ENCODE results near the gene SUN3.

SUN3 gene

DNA sequence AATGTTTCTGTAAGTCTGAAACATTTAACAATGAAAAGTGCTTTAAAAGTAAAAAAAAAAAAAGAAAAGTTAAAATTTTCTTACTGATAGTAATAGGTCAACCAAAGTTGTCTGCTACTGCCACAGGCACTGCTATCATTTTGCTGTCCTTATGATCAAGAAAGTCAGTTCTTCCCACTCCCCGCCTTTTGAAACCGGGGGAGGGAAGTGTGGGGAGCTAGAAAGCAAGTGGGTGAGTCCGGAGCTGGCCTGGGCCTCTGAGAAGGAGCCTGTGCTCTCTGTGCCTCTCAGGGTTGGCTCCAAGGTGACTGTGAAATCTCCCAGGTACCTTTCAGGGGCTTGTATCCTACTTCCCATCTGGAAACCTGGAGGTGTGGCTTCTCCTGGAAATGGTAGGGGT is 13.7 kb upstream of the SUN3 start:
- H3K4me3 Mint-ChIP-seq, result no peak overlapping the region
- peaks cover 31% of the 10 kb centered on the region for H3K4me1 Mint-ChIP-seq
- ATAC-seq (replicated peaks; ENCODE audit: extremely low read depth, poor library complexity, severe bottlenecking) (no peak), DNase-seq (ENCODE audit: low spot score in 2 of 2) (no peak)
- no peaks in the 10 kb centered on the region for H3K9me3 Mint-ChIP-seq
- no peak overlapping the region for H3K27ac Mint-ChIP-seq (ENCODE audit: low read depth)
- no peaks in the 10 kb centered on the region for H3K27me3 Mint-ChIP-seq
- peaks cover 4% of the 10 kb centered on the region for H3K36me3 Mint-ChIP-seq (ENCODE audit: insufficient read depth)

DNA sequence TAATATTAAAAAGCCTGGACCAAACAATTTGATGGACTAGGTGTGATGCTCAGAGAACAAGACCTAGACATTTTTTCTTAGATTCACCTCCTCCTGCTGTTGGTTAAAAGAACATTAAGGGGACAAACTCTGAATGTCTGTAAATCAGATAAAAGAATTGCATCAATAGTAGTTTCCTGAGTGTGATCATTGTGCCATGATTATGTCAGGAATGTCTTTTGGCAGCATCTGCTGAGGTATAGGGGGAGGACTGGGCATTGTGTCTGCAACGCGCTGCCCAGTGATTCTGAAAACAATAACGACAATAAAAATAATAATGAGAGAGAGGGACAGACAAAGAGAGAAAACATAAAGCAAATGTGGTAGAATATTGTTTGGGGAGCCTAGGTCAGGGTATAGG is 13.3 kb upstream of the SUN3 start:
- no peaks in the 10 kb centered on the region for H3K9me3 Mint-ChIP-seq
- no peaks in the 10 kb centered on the region for H3K27me3 Mint-ChIP-seq
- H3K27ac Mint-ChIP-seq (ENCODE audit: low read depth), result no peak overlapping the region
- peaks cover 4% of the 10 kb centered on the region for H3K36me3 Mint-ChIP-seq (ENCODE audit: insufficient read depth)
- no peak overlapping the region for H3K4me3 Mint-ChIP-seq
- DNase-seq (ENCODE audit: low spot score in 2 of 2) (no peak), ATAC-seq (replicated peaks; ENCODE audit: extremely low read depth, poor library complexity, severe bottlenecking) (no peak)
- peaks cover 31% of the 10 kb centered on the region for H3K4me1 Mint-ChIP-seq

DNA sequence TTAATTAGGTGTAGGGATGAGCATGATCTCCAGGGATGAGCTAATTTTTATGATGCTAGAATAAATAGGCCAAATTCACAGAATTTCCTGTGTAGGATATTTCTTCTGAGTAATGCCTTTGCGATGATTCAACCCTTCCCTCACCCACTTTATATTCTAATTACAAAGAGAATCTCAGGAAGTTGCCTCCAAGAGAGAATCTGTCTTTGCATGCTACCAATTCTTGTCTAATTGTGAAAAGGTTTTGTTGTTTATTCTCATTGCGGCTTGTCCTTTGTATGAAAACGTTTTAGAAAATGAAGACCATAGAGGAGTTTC is 12.7 kb upstream of the SUN3 start:
- H3K4me3 Mint-ChIP-seq, result no peak overlapping the region
- DNase-seq (ENCODE audit: low spot score in 2 of 2) (no peak), ATAC-seq (replicated peaks; ENCODE audit: extremely low read depth, poor library complexity, severe bottlenecking) (no peak)
- peaks cover 4% of the 10 kb centered on the region for H3K36me3 Mint-ChIP-seq (ENCODE audit: insufficient read depth)
- no peaks in the 10 kb centered on the region for H3K9me3 Mint-ChIP-seq
- no peak overlapping the region for H3K27ac Mint-ChIP-seq (ENCODE audit: low read depth)
- H3K4me1 Mint-ChIP-seq, result peaks cover 26% of the 10 kb centered on the region
- H3K27me3 Mint-ChIP-seq, result peaks cover 4% of the 10 kb centered on the region

DNA sequence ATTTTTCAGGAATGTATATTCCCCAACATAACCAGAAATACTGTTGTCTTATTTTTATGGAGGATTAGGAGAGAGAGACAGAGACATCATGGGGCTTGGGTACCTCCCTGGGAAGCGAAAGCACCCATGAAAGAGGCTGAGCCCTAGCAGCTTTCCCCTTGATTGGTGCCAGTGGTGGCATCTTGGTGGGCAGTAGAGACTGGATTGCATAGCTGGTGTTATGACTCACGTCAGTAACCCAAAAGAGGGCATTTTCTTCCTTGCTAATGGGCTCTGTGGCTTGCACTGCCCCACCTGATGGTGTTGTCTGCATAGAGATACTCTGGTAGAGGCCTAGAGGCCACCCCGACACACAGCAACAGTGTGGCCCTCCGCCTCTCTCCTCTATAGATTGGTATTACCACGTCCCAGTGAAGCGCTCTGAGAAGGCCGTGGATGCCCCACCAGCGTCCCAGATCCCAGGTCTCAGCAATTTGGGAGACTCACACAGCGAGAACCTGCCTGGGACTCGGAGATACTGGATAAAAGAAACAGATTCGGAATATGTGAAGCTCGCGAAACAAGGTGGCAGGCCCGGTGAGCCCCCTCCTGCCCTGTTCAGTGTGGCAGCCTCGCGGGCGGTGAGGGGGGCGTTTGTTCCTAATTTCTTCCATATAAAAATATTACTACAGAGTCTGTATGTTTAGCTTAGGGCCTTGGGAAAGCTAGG is 12.2 kb upstream of the SUN3 start:
- Mint-ChIP-seq H3K27me3 (peaks cover 9% of the 10 kb centered on the region), H3K9me3 (no peaks in the 10 kb centered on the region), H3K36me3 (ENCODE audit: insufficient read depth) (peaks cover 4% of the 10 kb centered on the region), H3K4me3 (no peak overlapping the region), H3K27ac (ENCODE audit: low read depth) (no peak overlapping the region), H3K4me1 (peaks cover 26% of the 10 kb centered on the region)
- ATAC-seq (replicated peaks; ENCODE audit: extremely low read depth, poor library complexity, severe bottlenecking) (no peak), DNase-seq (ENCODE audit: low spot score in 2 of 2) (no peak)

DNA sequence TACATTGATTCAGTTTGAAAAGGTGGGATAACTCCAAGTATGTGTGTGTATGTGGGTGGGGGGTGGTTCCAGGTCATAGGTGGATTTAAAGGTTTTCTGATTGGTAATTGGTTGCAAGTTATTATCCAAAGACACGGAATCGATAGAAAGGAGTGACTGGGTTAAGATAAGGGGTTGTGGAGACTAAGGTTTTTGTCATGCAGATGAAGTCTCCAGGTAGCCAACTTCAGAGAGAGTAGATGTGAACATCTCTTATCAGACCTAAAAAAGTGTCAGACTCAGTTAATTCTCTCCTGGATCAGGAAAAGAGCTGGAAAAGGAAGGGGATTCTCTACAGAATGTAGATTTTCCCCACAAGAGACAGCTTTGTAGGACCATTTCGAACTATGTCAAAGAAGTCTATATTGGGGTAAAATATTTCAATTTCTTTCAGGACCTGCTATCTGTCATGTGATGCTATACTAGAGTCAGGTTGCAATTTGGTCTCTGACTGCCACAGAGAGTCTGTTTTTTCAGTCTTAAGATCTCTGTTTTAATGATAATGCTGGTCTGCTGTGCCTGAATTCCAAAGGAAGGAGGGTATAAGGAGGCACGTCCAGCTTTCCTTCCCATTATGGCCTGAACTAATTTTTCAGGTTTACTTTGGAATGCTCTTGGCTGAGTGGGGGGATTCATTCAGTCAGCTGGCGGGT is 10.1 kb upstream of the SUN3 start:
- DNase-seq (ENCODE audit: low spot score in 2 of 2) (no peak), ATAC-seq (replicated peaks; ENCODE audit: extremely low read depth, poor library complexity, severe bottlenecking) (no peak)
- Mint-ChIP-seq H3K27ac (ENCODE audit: low read depth) (no peak overlapping the region), H3K4me1 (peaks cover 16% of the 10 kb centered on the region), H3K36me3 (ENCODE audit: insufficient read depth) (peaks cover 5% of the 10 kb centered on the region), H3K9me3 (no peaks in the 10 kb centered on the region), H3K27me3 (peaks cover 13% of the 10 kb centered on the region), H3K4me3 (no peak overlapping the region)

DNA sequence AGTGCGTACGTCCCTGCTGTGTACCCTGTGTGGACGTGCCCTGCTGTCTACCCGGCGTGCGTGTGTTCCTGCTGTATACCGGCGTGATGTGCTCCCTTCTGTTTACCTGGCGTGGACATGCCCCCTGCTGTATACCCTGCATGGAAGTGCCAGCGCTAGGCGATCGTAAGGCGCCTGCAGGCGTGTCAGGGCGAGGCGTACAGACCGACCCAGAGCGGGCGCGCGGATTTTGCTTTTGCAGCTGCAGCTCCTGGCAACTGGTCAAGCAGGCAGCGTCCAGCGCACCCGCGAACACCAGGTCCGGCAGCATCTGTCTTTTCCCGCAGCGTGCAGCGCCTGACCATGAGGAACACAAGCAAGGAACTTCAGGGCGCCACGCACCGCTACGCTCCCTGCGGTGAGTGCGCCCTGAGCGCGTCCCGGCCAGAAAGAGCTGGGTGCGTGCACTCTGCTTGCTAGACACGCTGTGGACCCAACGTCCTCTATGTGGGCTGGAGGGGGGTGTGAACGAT is 7.1 kb upstream of the SUN3 start:
- Mint-ChIP-seq H3K9me3 (no peaks in the 10 kb centered on the region), H3K27me3 (peaks cover 13% of the 10 kb centered on the region), H3K4me3 (peak overlapping the region; percentile 82), H3K27ac (ENCODE audit: low read depth) (peak overlapping the region; percentile 91), H3K4me1 (peaks cover 11% of the 10 kb centered on the region), H3K36me3 (ENCODE audit: insufficient read depth) (peaks cover 5% of the 10 kb centered on the region)
- DNase-seq (ENCODE audit: low spot score in 2 of 2) (no peak), ATAC-seq (replicated peaks; ENCODE audit: extremely low read depth, poor library complexity, severe bottlenecking) (peak; percentile 27)

DNA sequence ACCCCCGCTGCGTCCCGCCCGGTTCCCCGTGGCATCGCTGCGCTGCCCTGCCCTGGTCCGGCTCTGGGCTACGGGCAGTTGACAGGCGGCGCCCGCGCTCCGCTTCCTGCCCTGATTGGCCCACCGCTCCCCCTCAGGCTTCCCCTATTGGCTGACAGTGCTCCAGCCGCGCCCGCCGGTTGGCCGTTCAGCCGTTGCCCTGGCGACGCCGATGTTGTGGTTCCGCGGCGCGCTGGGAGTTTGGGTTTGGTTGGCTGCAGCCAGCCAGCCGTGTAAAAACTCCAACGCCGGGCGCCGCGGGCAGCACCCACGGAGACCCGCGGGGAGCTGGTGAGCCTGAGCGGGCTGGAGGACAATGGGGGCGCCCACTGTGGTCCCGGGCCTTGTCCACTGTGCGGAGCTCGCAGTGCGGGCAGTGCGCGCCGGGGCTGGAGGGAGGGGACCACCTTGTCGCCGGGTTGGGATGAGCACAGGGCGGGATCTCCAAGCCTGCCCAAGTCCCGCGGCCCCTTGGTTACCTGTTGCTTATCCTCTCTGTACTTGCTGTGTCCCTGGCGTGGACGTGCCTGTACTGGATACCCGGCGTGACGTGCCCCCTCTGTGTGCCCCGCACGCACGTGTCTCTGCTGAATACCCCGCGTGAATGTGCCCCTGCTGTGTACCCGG is 6.5 kb upstream of the SUN3 start, which contains the start of gene C7orf57:
Gene C7orf57 (plus strand): TSS at position 243 of the 666 bp plus-strand sequence. CDS start 766 bp downstream, outside the sequence.
- peaks cover 11% of the 10 kb centered on the region for H3K4me1 Mint-ChIP-seq
- DNase-seq (ENCODE audit: low spot score in 2 of 2), result peak; percentile 63 to 78
- peaks cover 5% of the 10 kb centered on the region for H3K36me3 Mint-ChIP-seq (ENCODE audit: insufficient read depth)
- H3K4me3 Mint-ChIP-seq, result peak within 1 kb of the TSS; percentile 82
- peaks cover 18% of the 10 kb centered on the region for H3K27me3 Mint-ChIP-seq
- peak; percentile 96 for ATAC-seq (replicated peaks; ENCODE audit: extremely low read depth, poor library complexity, severe bottlenecking)
- H3K27ac Mint-ChIP-seq (ENCODE audit: low read depth), result peak within 1 kb of the TSS; percentile 91
- no peaks in the 10 kb centered on the region for H3K9me3 Mint-ChIP-seq

DNA sequence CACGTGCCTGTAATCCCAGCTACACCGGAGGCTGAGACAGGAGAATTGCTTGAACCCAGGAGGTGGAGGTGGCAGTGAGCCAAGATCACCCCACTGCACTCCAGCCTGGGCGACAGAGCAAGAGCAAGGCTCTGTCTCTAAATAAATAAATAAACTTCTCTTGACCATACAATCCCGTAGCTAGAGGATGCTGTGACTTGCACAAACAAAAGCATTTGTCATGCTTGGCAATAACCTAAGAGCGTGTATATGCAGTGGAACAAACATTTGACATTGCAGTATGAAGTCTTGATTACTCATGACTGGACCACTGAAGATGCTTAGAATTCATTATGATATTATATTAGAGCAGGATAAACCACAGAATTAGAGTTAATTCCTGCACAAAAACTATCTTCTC is 5.0 kb upstream of the SUN3 start:
- Mint-ChIP-seq H3K27me3 (peaks cover 33% of the 10 kb centered on the region), H3K4me1 (peaks cover 11% of the 10 kb centered on the region), H3K9me3 (no peaks in the 10 kb centered on the region), H3K36me3 (ENCODE audit: insufficient read depth) (peaks cover 5% of the 10 kb centered on the region), H3K4me3 (no peak overlapping the region), H3K27ac (ENCODE audit: low read depth) (no peak overlapping the region)
- no peak for ATAC-seq (replicated peaks; ENCODE audit: extremely low read depth, poor library complexity, severe bottlenecking)
- no peak for DNase-seq (ENCODE audit: low spot score in 2 of 2)

DNA sequence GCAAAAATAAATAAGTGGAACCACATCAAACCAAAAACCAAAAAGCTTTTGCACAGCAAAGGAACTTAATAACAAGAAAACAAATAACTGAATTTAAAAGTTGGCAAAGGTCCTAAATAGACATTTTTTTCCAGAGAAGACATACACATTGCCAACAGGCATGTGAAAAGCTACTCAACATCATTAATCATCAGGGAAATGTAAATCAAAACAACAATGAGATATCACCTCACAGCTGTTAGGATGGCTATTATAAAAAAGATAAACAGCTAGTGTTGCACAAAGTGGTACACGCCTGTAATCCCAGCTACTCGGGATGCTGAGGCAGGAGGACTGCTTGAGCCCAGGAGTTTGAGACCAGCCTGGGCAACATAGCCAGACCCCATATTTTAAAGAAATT is 2.2 kb upstream of the SUN3 start:
- Mint-ChIP-seq H3K36me3 (ENCODE audit: insufficient read depth) (peaks cover 5% of the 10 kb centered on the region), H3K4me3 (no peak overlapping the region), H3K9me3 (no peaks in the 10 kb centered on the region), H3K27me3 (peaks cover 34% of the 10 kb centered on the region), H3K4me1 (peaks cover 5% of the 10 kb centered on the region), H3K27ac (ENCODE audit: low read depth) (no peak overlapping the region)
- ATAC-seq (replicated peaks; ENCODE audit: extremely low read depth, poor library complexity, severe bottlenecking) (no peak), DNase-seq (ENCODE audit: low spot score in 2 of 2) (no peak)

DNA sequence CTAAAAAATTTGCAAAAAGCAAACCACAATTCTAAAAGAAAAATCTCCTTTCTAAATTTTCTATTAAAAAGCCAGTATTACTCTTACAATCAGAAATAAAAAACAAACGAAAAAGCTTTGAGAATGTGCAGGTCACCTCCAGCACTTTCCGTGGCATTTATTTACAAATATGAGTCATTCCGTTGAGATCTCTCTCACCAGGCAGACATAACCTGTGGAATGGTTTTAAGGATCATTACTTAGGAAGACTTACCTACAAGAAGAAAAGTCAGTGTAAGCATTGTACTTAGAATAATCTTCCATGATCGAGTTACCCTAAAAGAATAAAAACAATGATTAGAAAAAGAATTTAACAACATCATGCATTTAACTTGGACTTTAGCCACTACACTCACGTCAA is 3.3 kb downstream of the SUN3 start:
- Mint-ChIP-seq H3K9me3 (no peaks in the 10 kb centered on the region), H3K4me1 (no peaks in the 10 kb centered on the region), H3K4me3 (no peak overlapping the region), H3K27ac (ENCODE audit: low read depth) (no peak overlapping the region), H3K27me3 (peaks cover 42% of the 10 kb centered on the region), H3K36me3 (ENCODE audit: insufficient read depth) (no peaks in the 10 kb centered on the region)
- DNase-seq (ENCODE audit: low spot score in 2 of 2), result no peak
- no peak for ATAC-seq (replicated peaks; ENCODE audit: extremely low read depth, poor library complexity, severe bottlenecking)

DNA sequence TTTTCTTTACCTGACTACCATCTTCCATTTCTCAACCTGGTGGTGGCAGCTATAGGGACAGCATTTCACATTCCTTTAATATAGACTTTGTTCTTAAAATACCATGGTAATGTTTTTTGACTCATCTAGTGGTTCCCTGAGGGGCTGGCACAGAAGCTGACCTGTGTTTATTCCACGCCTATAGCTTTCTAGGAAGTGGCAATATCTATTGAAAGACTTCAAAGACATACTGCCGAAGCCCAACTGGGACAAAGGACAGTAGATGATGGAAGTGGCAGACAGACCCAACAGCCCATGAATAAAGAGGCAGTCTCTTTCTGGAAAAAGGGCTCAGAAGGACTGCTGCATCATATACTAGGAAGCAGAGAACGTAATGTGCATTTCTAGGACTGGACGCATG is 11.2 kb downstream of the SUN3 start:
- no peak for ATAC-seq (replicated peaks; ENCODE audit: extremely low read depth, poor library complexity, severe bottlenecking)
- peaks cover 10% of the 10 kb centered on the region for H3K9me3 Mint-ChIP-seq
- no peak overlapping the region for H3K4me3 Mint-ChIP-seq
- peaks cover 40% of the 10 kb centered on the region for H3K27me3 Mint-ChIP-seq
- DNase-seq (ENCODE audit: low spot score in 2 of 2), result no peak
- no peaks in the 10 kb centered on the region for H3K36me3 Mint-ChIP-seq (ENCODE audit: insufficient read depth)
- H3K4me1 Mint-ChIP-seq, result no peaks in the 10 kb centered on the region
- no peak overlapping the region for H3K27ac Mint-ChIP-seq (ENCODE audit: low read depth)

DNA sequence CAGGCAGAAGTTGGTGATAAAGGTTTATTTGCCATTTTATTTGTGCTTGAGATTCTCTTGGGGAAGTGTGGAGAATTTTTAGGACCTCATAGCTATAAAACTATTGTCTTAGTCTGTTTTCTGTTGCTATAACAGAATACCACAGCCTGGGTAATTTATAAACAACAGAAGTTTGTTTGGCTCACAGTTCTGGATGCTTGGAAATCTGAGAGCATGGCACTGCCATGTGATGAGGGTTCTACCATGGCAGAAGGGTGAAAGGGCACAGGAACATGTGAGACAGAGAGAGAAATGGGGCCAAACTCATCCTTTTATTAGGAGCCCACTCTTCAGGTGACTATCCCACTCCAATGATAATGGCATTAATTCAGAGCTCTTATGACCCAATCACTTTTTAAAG is 12.3 kb downstream of the SUN3 start:
- Mint-ChIP-seq H3K4me1 (no peaks in the 10 kb centered on the region), H3K9me3 (peaks cover 10% of the 10 kb centered on the region), H3K27me3 (peaks cover 36% of the 10 kb centered on the region)

DNA sequence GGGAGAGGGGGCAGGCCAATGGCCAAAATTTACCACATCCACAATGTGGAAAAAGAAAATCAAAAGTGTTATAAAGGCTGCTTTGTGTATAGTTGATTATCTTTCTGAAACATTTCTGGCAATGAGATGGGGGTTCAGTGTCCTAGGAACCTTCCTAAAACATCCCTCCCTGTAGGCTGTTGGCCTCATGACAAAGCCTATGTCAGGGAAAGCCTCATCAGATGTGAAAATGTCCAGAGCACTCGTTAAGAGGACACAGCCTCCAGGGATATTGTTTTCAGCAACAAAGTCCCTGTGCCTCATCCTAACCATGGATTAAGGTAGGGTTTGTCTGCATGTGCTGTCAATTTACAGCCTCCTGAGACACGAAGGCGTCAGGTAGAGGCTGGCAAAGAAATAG is 17.0 kb downstream of the SUN3 start:
- Mint-ChIP-seq H3K9me3 (no peaks in the 10 kb centered on the region), H3K27ac (ENCODE audit: low read depth) (no peak overlapping the region), H3K36me3 (ENCODE audit: insufficient read depth) (no peaks in the 10 kb centered on the region), H3K4me1 (no peaks in the 10 kb centered on the region), H3K4me3 (no peak overlapping the region), H3K27me3 (peaks cover 11% of the 10 kb centered on the region)
- ATAC-seq (replicated peaks; ENCODE audit: extremely low read depth, poor library complexity, severe bottlenecking) (no peak), DNase-seq (ENCODE audit: low spot score in 2 of 2) (no peak)

More for the DNA sequence above, 12.3 kb downstream of the SUN3 start:
- H3K27ac Mint-ChIP-seq (ENCODE audit: low read depth), result no peak overlapping the region
- H3K4me3 Mint-ChIP-seq, result no peak overlapping the region
- no peaks in the 10 kb centered on the region for H3K36me3 Mint-ChIP-seq (ENCODE audit: insufficient read depth)
- DNase-seq (ENCODE audit: low spot score in 2 of 2) (no peak), ATAC-seq (replicated peaks; ENCODE audit: extremely low read depth, poor library complexity, severe bottlenecking) (no peak)
